WTC11 (cell line): Measurements from ENCODE around the gene SERPINB5. TPM values are rescaled to one million over a fixed set of nuclear protein-coding genes. Genes with fewer than 3 reads are reported as not detected.
A peak's percentile ranks its signal among the peaks of the same experiment; 100 is the strongest.

Experiments used
- ATAC-seq: fragments of 200-7000 bp; cut with Tn5 transposase; 2 replicates; pipeline ENCODE4 v1.10.0; 2021; ENCODE audit warnings: mild to moderate bottlenecking, moderate library complexity
- CTCF ChIA-PET: fragments of 300-600 bp; sonication (Branson Sonifier 250); formaldehyde crosslinking; loops from one replicate; lab custom pipeline; 2021; ENCODE audit warnings: antibody characterized with exemption; lab: Charles Lee
- POLR2A ChIA-PET: fragments of 350-600 bp; sonication (Branson Sonifier 250); formaldehyde crosslinking; loops from one replicate; lab custom pipeline; 2021; ENCODE audit warnings: antibody characterized with exemption; lab: Charles Lee
- DNase-seq: peaks from one replicate; pipeline ENCODE4 v3.0.0; 2021; ENCODE audit warnings: low spot score
- H3K27ac Mint-ChIP-seq: 2 replicates; pipeline ENCODE4 v1.8.0; 2021; ENCODE audit warnings: mixed read lengths
- H3K27me3 Mint-ChIP-seq: 2 replicates; pipeline ENCODE4 v1.8.0; 2021; ENCODE audit warnings: low read depth, mild to moderate bottlenecking, moderate library complexity, mixed read lengths
- H3K36me3 Mint-ChIP-seq: 2 replicates; pipeline ENCODE4 v1.8.0; 2021; ENCODE audit warnings: mixed read lengths
- H3K4me1 Mint-ChIP-seq: 2 replicates; pipeline ENCODE4 v1.8.0; 2022; ENCODE audit warnings: mixed read lengths
- H3K4me3 Mint-ChIP-seq: 2 replicates; pipeline ENCODE4 v1.8.0; 2021; ENCODE audit warnings: mild to moderate bottlenecking, moderate library complexity, mixed read lengths
- H3K9me3 Mint-ChIP-seq: 2 replicates; pipeline ENCODE4 v1.8.0; 2021; ENCODE audit warnings: mixed read lengths
- ATF1 ChIP-seq: sonication (generic); formaldehyde crosslinking; IDR thresholded peaks from 2 replicates; pipeline ENCODE4 v1.8.1; 2023; ENCODE audit warnings: mild to moderate bottlenecking, moderate library complexity, missing genetic modification reagents
- CREM ChIP-seq: sonication (generic); formaldehyde crosslinking; IDR thresholded peaks from 2 replicates; pipeline ENCODE4 v1.8.1; 2022; ENCODE audit warnings: mild to moderate bottlenecking, missing genetic modification reagents, moderate library complexity
- ELF4 ChIP-seq: sonication (generic); formaldehyde crosslinking; IDR thresholded peaks from 2 replicates; pipeline ENCODE4 v1.8.1; 2022; ENCODE audit warnings: low read depth, mild to moderate bottlenecking, moderate library complexity, missing genetic modification reagents
- EMX1 ChIP-seq: fragments of 250-450 bp; sonication (Bioruptor Pico); IDR thresholded peaks from 2 replicates; pipeline ENCODE4 v1.8.0; 2021; ENCODE audit warnings: mild to moderate bottlenecking
- FOXJ3 ChIP-seq: sonication (generic); formaldehyde crosslinking; IDR thresholded peaks from 2 replicates; pipeline ENCODE4 v1.9.0; 2021; ENCODE audit warnings: missing genetic modification reagents, mild to moderate bottlenecking, borderline replicate concordance
- FOXK1 ChIP-seq: sonication (generic); formaldehyde crosslinking; IDR thresholded peaks from 2 replicates; pipeline ENCODE4 v1.8.0; 2022; ENCODE audit warnings: mild to moderate bottlenecking, moderate library complexity, missing genetic modification reagents
- FOXP1 ChIP-seq: sonication (generic); formaldehyde crosslinking; IDR thresholded peaks from 2 replicates; pipeline ENCODE4 v1.8.0; 2022; ENCODE audit warnings: missing genetic modification reagents, mild to moderate bottlenecking, moderate library complexity, borderline replicate concordance
- GRHL2 ChIP-seq: fragments of 250-450 bp; sonication (Bioruptor Pico); IDR thresholded peaks from 2 replicates; pipeline ENCODE4 v1.8.0; 2022; ENCODE audit warnings: mild to moderate bottlenecking, moderate library complexity; ENCODE audit not compliant: insufficient replicate concordance, severe bottlenecking
- HMGA2 ChIP-seq: fragments of 250-450 bp; sonication (Bioruptor Pico); IDR thresholded peaks from 2 replicates; pipeline ENCODE4 v1.4.0; 2021; ENCODE audit warnings: mild to moderate bottlenecking, moderate library complexity
- JAZF1 ChIP-seq: fragments of 250-450 bp; sonication (Bioruptor Pico); IDR thresholded peaks from 2 replicates; pipeline ENCODE4 v1.9.0; 2021; ENCODE audit warnings: moderate library complexity, mild to moderate bottlenecking, inconsistent platforms
- MXD4 ChIP-seq: fragments of 250-450 bp; sonication (Bioruptor Pico); IDR thresholded peaks from 2 replicates; pipeline ENCODE4 v1.8.0; 2021; ENCODE audit warnings: mild to moderate bottlenecking, moderate library complexity, borderline replicate concordance
- NR3C1 ChIP-seq: sonication (generic); formaldehyde crosslinking; conservative IDR thresholded peaks from 2 replicates; pipeline ENCODE4 v1.8.1; 2023; ENCODE audit warnings: low read depth, mild to moderate bottlenecking, missing genetic modification reagents
- TEAD4 ChIP-seq: sonication (generic); formaldehyde crosslinking; IDR thresholded peaks from 2 replicates; pipeline ENCODE4 v1.8.0; 2022; ENCODE audit warnings: mild to moderate bottlenecking, missing genetic modification reagents
- ZNF263 ChIP-seq: sonication (generic); formaldehyde crosslinking; IDR thresholded peaks from 2 replicates; pipeline ENCODE4 v1.8.1; 2022; ENCODE audit warnings: low read depth, mild to moderate bottlenecking, moderate library complexity, missing genetic modification reagents
- total RNA-seq: library from RNA; stranded (reverse); gene quantifications from 3 replicates; pipeline ENCODE4 v1.2.3, GENCODE V29; 2021
- TF ChIP-seq, protein P1 (sequence below): sonication (generic); formaldehyde crosslinking; IDR thresholded peaks from 2 replicates; pipeline ENCODE4 v1.8.1; 2023; ENCODE audit warnings: mild to moderate bottlenecking, missing genetic modification reagents, moderate library complexity
- TF ChIP-seq, protein P2 (sequence below): sonication (generic); formaldehyde crosslinking; IDR thresholded peaks from 2 replicates; pipeline ENCODE4 v1.8.0; 2022; ENCODE audit warnings: mild to moderate bottlenecking, missing genetic modification reagents
- TF ChIP-seq, protein P3 (sequence below): sonication (generic); formaldehyde crosslinking; IDR thresholded peaks from 2 replicates; pipeline ENCODE4 v1.8.1; 2022; ENCODE audit warnings: low read depth, mild to moderate bottlenecking, moderate library complexity, missing genetic modification reagents, borderline replicate concordance
- TF ChIP-seq, protein P4 (sequence below): sonication (generic); formaldehyde crosslinking; IDR thresholded peaks from 2 replicates; pipeline ENCODE4 v1.8.0; 2022; ENCODE audit warnings: mild to moderate bottlenecking, missing genetic modification reagents
- TF ChIP-seq, protein P5 (sequence below): sonication (generic); formaldehyde crosslinking; IDR thresholded peaks from 2 replicates; pipeline ENCODE4 v1.8.0; 2022; ENCODE audit warnings: missing genetic modification reagents
- TF ChIP-seq, protein P6 (sequence below): fragments of 250-450 bp; sonication (Bioruptor Pico); IDR thresholded peaks from 2 replicates; pipeline ENCODE4 v1.8.0; 2021; ENCODE audit warnings: mild to moderate bottlenecking

Gene SERPINB5
- total RNA-seq, 1 experiment from 2014 or later = 0.17 TPM

DNA sequence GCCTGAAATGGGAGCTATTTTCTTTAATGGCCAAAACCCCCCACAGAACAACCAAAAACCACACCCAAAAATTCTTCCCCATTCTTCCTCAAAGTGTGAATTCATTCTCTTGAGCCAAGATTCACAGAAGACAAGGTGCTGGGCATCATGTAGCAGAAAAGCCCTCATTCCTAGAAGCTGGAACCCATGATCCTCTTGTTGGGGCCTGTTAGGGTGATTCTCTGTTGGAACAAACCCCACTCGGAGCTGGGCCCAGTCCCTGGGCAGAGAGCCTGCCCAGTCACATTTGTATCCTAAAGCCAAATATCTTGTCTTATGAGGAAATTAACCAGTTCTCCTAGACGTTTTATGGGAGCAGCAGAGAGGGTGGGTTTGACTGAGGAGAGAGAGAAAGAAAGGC is 31.7 kb upstream of the SERPINB5 start:
- ATAC-seq (no peak), DNase-seq (no peak)
- H3K9me3 Mint-ChIP-seq = peaks cover 4% of the 10 kb centered on the region; the same call in 1 of the 2 replicates
- H3K27me3 Mint-ChIP-seq = no peaks in the 10 kb centered on the region
- no peaks in the 10 kb centered on the region for H3K36me3 Mint-ChIP-seq
- CTCF ChIA-PET = interaction anchor here (1.0 to 1.1 kb wide), 2 partner anchors 122 to 399 kb away, joined by 3 read pairs; no protein-coding TSS in a partner anchor
- no peak overlapping the region for H3K4me3 Mint-ChIP-seq
- POLR2A ChIA-PET = no interaction called here
- no peaks in the 10 kb centered on the region for H3K4me1 Mint-ChIP-seq
- H3K27ac Mint-ChIP-seq = no peak overlapping the region
- no peak for TF ChIP-seq ELF4 (CRISPR knock-in tag)
- TF ChIP-seq NR3C1 (CRISPR knock-in tag) = no peak

DNA sequence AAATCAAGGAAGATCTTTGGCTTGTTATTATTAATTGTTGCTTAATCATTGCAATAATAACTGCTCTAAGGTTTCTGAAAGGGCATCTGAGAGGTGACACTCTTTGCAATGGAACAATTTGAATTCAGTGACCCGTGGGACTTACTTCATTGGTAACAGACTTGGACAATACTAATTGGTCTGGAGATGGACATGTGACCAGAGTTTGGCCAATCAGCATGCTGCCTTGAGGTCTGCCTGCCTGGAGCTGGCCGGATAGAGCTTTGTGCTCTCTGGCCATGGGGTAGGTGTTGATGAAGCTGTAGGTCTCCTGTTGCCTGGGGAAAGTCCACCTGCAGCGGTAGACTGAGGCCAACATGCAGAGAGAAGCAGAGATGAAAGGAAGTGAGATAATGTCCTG is 30.5 kb upstream of the SERPINB5 start:
- CTCF ChIA-PET = no interaction called here
- TF ChIP-seq, protein P1, sequence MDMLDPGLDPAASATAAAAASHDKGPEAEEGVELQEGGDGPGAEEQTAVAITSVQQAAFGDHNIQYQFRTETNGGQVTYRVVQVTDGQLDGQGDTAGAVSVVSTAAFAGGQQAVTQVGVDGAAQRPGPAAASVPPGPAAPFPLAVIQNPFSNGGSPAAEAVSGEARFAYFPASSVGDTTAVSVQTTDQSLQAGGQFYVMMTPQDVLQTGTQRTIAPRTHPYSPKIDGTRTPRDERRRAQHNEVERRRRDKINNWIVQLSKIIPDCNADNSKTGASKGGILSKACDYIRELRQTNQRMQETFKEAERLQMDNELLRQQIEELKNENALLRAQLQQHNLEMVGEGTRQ (CRISPR knock-in tag) = peak; percentile 53
- TF ChIP-seq, protein P2, sequence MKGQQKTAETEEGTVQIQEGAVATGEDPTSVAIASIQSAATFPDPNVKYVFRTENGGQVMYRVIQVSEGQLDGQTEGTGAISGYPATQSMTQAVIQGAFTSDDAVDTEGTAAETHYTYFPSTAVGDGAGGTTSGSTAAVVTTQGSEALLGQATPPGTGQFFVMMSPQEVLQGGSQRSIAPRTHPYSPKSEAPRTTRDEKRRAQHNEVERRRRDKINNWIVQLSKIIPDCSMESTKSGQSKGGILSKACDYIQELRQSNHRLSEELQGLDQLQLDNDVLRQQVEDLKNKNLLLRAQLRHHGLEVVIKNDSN = peak; percentile 63
- no peak for TF ChIP-seq GRHL2
- Mint-ChIP-seq H3K9me3 (peaks cover 11% of the 10 kb centered on the region), H3K4me1 (no peaks in the 10 kb centered on the region), H3K27ac (no peak overlapping the region), H3K4me3 (no peak overlapping the region), H3K27me3 (no peaks in the 10 kb centered on the region), H3K36me3 (no peaks in the 10 kb centered on the region)
- POLR2A ChIA-PET = no interaction called here
- ATAC-seq (no peak), DNase-seq (no peak)

DNA sequence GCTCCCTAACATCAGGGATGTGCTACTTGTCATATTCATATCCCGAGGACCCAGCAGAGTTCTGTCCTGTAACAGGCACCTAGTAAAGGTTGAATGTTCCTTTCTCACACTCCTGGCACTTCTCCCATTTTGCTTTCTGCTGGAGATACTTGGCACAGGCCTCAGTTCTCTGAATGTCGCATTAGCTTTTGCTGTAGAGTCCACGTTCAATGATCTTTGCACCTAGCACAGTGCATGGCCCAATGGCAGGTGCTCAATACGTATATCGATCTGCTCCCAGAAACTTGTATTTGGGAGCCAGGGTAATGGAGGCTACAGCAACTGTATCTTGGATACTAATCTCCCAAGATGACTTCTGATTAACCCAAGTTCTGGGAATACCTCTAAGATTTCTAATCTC is 29.7 kb upstream of the SERPINB5 start:
- peaks cover under 1% of the 10 kb centered on the region; the same call in 1 of the 2 replicates for H3K4me1 Mint-ChIP-seq
- H3K9me3 Mint-ChIP-seq = peaks cover 11% of the 10 kb centered on the region
- no peak for ATAC-seq
- H3K36me3 Mint-ChIP-seq = no peaks in the 10 kb centered on the region
- H3K4me3 Mint-ChIP-seq = no peak overlapping the region
- POLR2A ChIA-PET = no interaction called here
- no peak for DNase-seq
- CTCF ChIA-PET = no interaction called here
- TF ChIP-seq FOXP1 (CRISPR knock-in tag) = no peak
- no peak for TF ChIP-seq EMX1 (CRISPR knock-in tag)
- TF ChIP-seq, protein P3, sequence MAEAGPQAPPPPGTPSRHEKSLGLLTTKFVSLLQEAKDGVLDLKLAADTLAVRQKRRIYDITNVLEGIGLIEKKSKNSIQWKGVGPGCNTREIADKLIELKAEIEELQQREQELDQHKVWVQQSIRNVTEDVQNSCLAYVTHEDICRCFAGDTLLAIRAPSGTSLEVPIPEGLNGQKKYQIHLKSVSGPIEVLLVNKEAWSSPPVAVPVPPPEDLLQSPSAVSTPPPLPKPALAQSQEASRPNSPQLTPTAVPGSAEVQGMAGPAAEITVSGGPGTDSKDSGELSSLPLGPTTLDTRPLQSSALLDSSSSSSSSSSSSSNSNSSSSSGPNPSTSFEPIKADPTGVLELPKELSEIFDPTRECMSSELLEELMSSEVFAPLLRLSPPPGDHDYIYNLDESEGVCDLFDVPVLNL (CRISPR knock-in tag) = no peak
- no peak for TF ChIP-seq CREM
- TF ChIP-seq ATF1 (CRISPR knock-in tag) = no peak
- TF ChIP-seq FOXK1 (CRISPR knock-in tag) = no peak
- no peak for TF ChIP-seq TEAD4 (CRISPR knock-in tag)
- TF ChIP-seq JAZF1 (CRISPR knock-in tag) = no peak
- TF ChIP-seq, protein P4, sequence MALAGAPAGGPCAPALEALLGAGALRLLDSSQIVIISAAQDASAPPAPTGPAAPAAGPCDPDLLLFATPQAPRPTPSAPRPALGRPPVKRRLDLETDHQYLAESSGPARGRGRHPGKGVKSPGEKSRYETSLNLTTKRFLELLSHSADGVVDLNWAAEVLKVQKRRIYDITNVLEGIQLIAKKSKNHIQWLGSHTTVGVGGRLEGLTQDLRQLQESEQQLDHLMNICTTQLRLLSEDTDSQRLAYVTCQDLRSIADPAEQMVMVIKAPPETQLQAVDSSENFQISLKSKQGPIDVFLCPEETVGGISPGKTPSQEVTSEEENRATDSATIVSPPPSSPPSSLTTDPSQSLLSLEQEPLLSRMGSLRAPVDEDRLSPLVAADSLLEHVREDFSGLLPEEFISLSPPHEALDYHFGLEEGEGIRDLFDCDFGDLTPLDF (CRISPR knock-in tag) = no peak
- no peak for TF ChIP-seq FOXJ3 (CRISPR knock-in tag)
- TF ChIP-seq HMGA2 = no peak
- TF ChIP-seq, all 79 proteins: peak for 0
- Mint-ChIP-seq H3K27me3 (no peaks in the 10 kb centered on the region), H3K27ac (no peak overlapping the region)

DNA sequence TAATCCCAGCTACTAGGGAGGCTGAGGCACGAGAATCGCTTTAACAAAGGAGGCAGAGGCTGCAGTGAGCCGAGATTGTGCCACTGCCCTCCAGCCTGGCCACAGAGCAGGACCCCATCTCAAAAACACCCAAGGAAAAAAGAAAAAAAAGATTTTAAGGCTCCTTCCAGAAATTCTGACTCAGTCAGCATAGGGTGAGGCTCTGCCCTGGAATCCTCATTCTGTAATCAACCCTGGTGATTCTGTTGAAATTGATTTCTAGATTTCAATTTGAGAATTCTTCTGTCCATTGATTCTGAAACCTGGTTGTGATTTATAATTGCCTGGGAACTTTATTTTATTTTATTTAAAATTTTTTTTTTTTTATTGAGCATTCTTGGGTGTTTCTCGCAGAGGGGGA is 27.3 kb upstream of the SERPINB5 start:
- Mint-ChIP-seq H3K36me3 (no peaks in the 10 kb centered on the region), H3K9me3 (peaks cover 14% of the 10 kb centered on the region)
- CTCF ChIA-PET = no interaction called here
- TF ChIP-seq ZNF263 (CRISPR knock-in tag) (no peak), MXD4 (no peak), ELF4 (CRISPR knock-in tag) (no peak)
- TF ChIP-seq, protein P5, sequence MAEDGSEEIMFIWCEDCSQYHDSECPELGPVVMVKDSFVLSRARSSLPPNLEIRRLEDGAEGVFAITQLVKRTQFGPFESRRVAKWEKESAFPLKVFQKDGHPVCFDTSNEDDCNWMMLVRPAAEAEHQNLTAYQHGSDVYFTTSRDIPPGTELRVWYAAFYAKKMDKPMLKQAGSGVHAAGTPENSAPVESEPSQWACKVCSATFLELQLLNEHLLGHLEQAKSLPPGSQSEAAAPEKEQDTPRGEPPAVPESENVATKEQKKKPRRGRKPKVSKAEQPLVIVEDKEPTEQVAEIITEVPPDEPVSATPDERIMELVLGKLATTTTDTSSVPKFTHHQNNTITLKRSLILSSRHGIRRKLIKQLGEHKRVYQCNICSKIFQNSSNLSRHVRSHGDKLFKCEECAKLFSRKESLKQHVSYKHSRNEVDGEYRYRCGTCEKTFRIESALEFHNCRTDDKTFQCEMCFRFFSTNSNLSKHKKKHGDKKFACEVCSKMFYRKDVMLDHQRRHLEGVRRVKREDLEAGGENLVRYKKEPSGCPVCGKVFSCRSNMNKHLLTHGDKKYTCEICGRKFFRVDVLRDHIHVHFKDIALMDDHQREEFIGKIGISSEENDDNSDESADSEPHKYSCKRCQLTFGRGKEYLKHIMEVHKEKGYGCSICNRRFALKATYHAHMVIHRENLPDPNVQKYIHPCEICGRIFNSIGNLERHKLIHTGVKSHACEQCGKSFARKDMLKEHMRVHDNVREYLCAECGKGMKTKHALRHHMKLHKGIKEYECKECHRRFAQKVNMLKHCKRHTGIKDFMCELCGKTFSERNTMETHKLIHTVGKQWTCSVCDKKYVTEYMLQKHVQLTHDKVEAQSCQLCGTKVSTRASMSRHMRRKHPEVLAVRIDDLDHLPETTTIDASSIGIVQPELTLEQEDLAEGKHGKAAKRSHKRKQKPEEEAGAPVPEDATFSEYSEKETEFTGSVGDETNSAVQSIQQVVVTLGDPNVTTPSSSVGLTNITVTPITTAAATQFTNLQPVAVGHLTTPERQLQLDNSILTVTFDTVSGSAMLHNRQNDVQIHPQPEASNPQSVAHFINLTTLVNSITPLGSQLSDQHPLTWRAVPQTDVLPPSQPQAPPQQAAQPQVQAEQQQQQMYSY (CRISPR knock-in tag) = no peak
- TF ChIP-seq, protein P6, sequence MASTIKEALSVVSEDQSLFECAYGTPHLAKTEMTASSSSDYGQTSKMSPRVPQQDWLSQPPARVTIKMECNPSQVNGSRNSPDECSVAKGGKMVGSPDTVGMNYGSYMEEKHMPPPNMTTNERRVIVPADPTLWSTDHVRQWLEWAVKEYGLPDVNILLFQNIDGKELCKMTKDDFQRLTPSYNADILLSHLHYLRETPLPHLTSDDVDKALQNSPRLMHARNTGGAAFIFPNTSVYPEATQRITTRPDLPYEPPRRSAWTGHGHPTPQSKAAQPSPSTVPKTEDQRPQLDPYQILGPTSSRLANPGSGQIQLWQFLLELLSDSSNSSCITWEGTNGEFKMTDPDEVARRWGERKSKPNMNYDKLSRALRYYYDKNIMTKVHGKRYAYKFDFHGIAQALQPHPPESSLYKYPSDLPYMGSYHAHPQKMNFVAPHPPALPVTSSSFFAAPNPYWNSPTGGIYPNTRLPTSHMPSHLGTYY (CRISPR knock-in tag) = no peak

More for the DNA sequence above, 27.3 kb upstream of the SERPINB5 start:
- Mint-ChIP-seq H3K4me1 (peaks cover 15% of the 10 kb centered on the region), H3K27ac (no peak overlapping the region), H3K27me3 (no peaks in the 10 kb centered on the region), H3K4me3 (no peak overlapping the region)
- no peak for DNase-seq
- POLR2A ChIA-PET = no interaction called here
- no peak for ATAC-seq
